ENCODE measurements around the gene AZIN2. TPM values are rescaled to one million over a fixed set of nuclear protein-coding genes. Genes with fewer than 3 reads are reported as not detected.

AZIN2 gene
- total RNA-seq, 1 donor from 2014 or later = 15.1 TPM

GRCh38 chr1:33050221-33051076 is 30.5 kb upstream of the AZIN2 start:
- Mint-ChIP-seq H3K4me3 (no peak overlapping the region), H3K27me3 (ENCODE audit: low read depth) (no peaks in the 10 kb centered on the region), H3K27ac (no peak overlapping the region), H3K36me3 (peaks cover 4% of the 10 kb centered on the region), H3K4me1 (peaks cover 5% of the 10 kb centered on the region), H3K9me3 (peaks cover 7% of the 10 kb centered on the region)
- DNase-seq (ENCODE audit: low spot score in 2 of 2, unreplicated experiment in 2 of 2) = no peak
- TF ChIP-seq CTCF (IDR thresholded peaks at IDR 0.05; ENCODE audit: unreplicated experiment) = no peak

- H3K36me3 Mint-ChIP-seq = peaks cover 4% of the 10 kb centered on the region
- DNase-seq (ENCODE audit: low spot score in 2 of 2, unreplicated experiment in 2 of 2) = peak; percentile 37 to 56
Measured at GRCh38 chr1:33055210-33056008, 25.5 kb upstream of the AZIN2 start.

GRCh38 chr1:33056426-33056825 is 24.5 kb upstream of the AZIN2 start:
- H3K4me1 Mint-ChIP-seq = peaks cover 8% of the 10 kb centered on the region
- no peak for TF ChIP-seq CTCF (IDR thresholded peaks at IDR 0.05; ENCODE audit: unreplicated experiment)
- H3K27ac Mint-ChIP-seq = no peak overlapping the region
- peaks cover 1% of the 10 kb centered on the region for H3K36me3 Mint-ChIP-seq
- H3K27me3 Mint-ChIP-seq (ENCODE audit: low read depth) = no peaks in the 10 kb centered on the region
- peaks cover 6% of the 10 kb centered on the region for H3K9me3 Mint-ChIP-seq
- DNase-seq (ENCODE audit: low spot score in 2 of 2, unreplicated experiment in 2 of 2) = no peak
- H3K4me3 Mint-ChIP-seq = no peak overlapping the region

More at GRCh38 chr1:33055210-33056008, 25.5 kb upstream of the AZIN2 start:
- Mint-ChIP-seq H3K4me1 (peaks cover 8% of the 10 kb centered on the region), H3K9me3 (peaks cover 8% of the 10 kb centered on the region), H3K4me3 (no peak overlapping the region), H3K27ac (peak overlapping the region; percentile 45), H3K27me3 (ENCODE audit: low read depth) (no peaks in the 10 kb centered on the region)
- peak; percentile 73 for TF ChIP-seq CTCF (IDR thresholded peaks at IDR 0.05; ENCODE audit: unreplicated experiment)

GRCh38 chr1:33057095-33057494 is 23.9 kb upstream of the AZIN2 start:
- H3K9me3 Mint-ChIP-seq = peaks cover 13% of the 10 kb centered on the region
- TF ChIP-seq CTCF (IDR thresholded peaks at IDR 0.05; ENCODE audit: unreplicated experiment) = no peak
- peaks cover 8% of the 10 kb centered on the region for H3K4me1 Mint-ChIP-seq
- H3K4me3 Mint-ChIP-seq = no peak overlapping the region
- H3K27ac Mint-ChIP-seq = no peak overlapping the region
- H3K27me3 Mint-ChIP-seq (ENCODE audit: low read depth) = no peaks in the 10 kb centered on the region
- H3K36me3 Mint-ChIP-seq = peaks cover 1% of the 10 kb centered on the region
- DNase-seq (ENCODE audit: low spot score in 2 of 2, unreplicated experiment in 2 of 2) = no peak

GRCh38 chr1:33060579-33061083 is 20.3 kb upstream of the AZIN2 start:
- Mint-ChIP-seq H3K27ac (no peak overlapping the region), H3K4me3 (no peak overlapping the region), H3K27me3 (ENCODE audit: low read depth) (no peaks in the 10 kb centered on the region), H3K9me3 (peaks cover 36% of the 10 kb centered on the region), H3K4me1 (peaks cover 1% of the 10 kb centered on the region), H3K36me3 (no peaks in the 10 kb centered on the region)
- no peak for DNase-seq (ENCODE audit: low spot score in 2 of 2, unreplicated experiment in 2 of 2)
- no peak for TF ChIP-seq CTCF (IDR thresholded peaks at IDR 0.05; ENCODE audit: unreplicated experiment)
